ENCODE measurements around the gene CCDC33. TPM values are rescaled to one million over a fixed set of nuclear protein-coding genes. Genes with fewer than 3 reads are reported as not detected.

The CCDC33 gene
- total RNA-seq, 2 donors from 2014 or later, result not detected

GRCh38 chr15:74314795-74315438, 78.8 kb downstream of the CCDC33 start:
- no peaks in the 10 kb centered on the region for H3K9me3 Mint-ChIP-seq

GRCh38 chr15:74315626-74316025, 79.5 kb downstream of the CCDC33 start:
- Mint-ChIP-seq H3K27ac (peak overlapping the region; percentile 22), H3K36me3 (ENCODE audit: insufficient read depth in 2 of 2) (no peaks in the 10 kb centered on the region), H3K4me3 (peak overlapping the region; percentile 31 to 62), H3K9me3 (no peaks in the 10 kb centered on the region), H3K4me1 (ENCODE audit: low read depth) (peaks cover 18% of the 10 kb centered on the region), H3K27me3 (ENCODE audit: low read depth) (no peaks in the 10 kb centered on the region)
- DNase-seq (peak; percentile 23 to 28), ATAC-seq (replicated peaks in 1 of 2) (peak; percentile 33 to 58)

More at GRCh38 chr15:74314795-74315438, 78.8 kb downstream of the CCDC33 start:
- Mint-ChIP-seq H3K4me3 (peak overlapping the region; percentile 9 to 35), H3K27ac (peak overlapping the region; percentile 22), H3K36me3 (ENCODE audit: insufficient read depth in 2 of 2) (no peaks in the 10 kb centered on the region), H3K4me1 (ENCODE audit: low read depth) (peaks cover 14% of the 10 kb centered on the region), H3K27me3 (ENCODE audit: low read depth) (no peaks in the 10 kb centered on the region)
- peak; percentile 42 to 48 for DNase-seq
- peak; percentile 53 to 68 for ATAC-seq (replicated peaks in 1 of 2)

- ATAC-seq (replicated peaks in 1 of 2) (no peak), DNase-seq (no peak)
- Mint-ChIP-seq H3K27ac (no peak overlapping the region), H3K9me3 (no peaks in the 10 kb centered on the region), H3K4me3 (no peak overlapping the region), H3K36me3 (ENCODE audit: insufficient read depth in 2 of 2) (no peaks in the 10 kb centered on the region), H3K4me1 (ENCODE audit: low read depth) (peaks cover 18% of the 10 kb centered on the region), H3K27me3 (ENCODE audit: low read depth) (no peaks in the 10 kb centered on the region)
These were observed 80.0 kb downstream of the CCDC33 start for GRCh38 chr15:74316141-74316540.

GRCh38 chr15:74317820-74318375, 81.8 kb downstream of the CCDC33 start:
- no peaks in the 10 kb centered on the region for H3K9me3 Mint-ChIP-seq
- no peak for DNase-seq
- H3K27ac Mint-ChIP-seq, result no peak overlapping the region
- no peaks in the 10 kb centered on the region for H3K27me3 Mint-ChIP-seq (ENCODE audit: low read depth)
- H3K4me1 Mint-ChIP-seq (ENCODE audit: low read depth), result peaks cover 18% of the 10 kb centered on the region
- ATAC-seq (replicated peaks in 1 of 2), result no peak
- no peak overlapping the region for H3K4me3 Mint-ChIP-seq
- H3K36me3 Mint-ChIP-seq (ENCODE audit: insufficient read depth in 2 of 2), result no peaks in the 10 kb centered on the region

- no peaks in the 10 kb centered on the region for H3K36me3 Mint-ChIP-seq (ENCODE audit: insufficient read depth in 2 of 2)
- no peaks in the 10 kb centered on the region for H3K27me3 Mint-ChIP-seq (ENCODE audit: low read depth)
- DNase-seq (no peak), ATAC-seq (replicated peaks in 1 of 2) (no peak)
- peaks cover 18% of the 10 kb centered on the region for H3K4me1 Mint-ChIP-seq (ENCODE audit: low read depth)
- H3K9me3 Mint-ChIP-seq, result no peaks in the 10 kb centered on the region
- H3K4me3 Mint-ChIP-seq, result no peak overlapping the region
- no peak overlapping the region for H3K27ac Mint-ChIP-seq
These were observed 82.4 kb downstream of the CCDC33 start for GRCh38 chr15:74318376-74319137.

GRCh38 chr15:74319138-74319460, 83.0 kb downstream of the CCDC33 start:
- Mint-ChIP-seq H3K4me1 (ENCODE audit: low read depth) (peaks cover 18% of the 10 kb centered on the region), H3K27ac (no peak overlapping the region), H3K9me3 (no peaks in the 10 kb centered on the region), H3K4me3 (no peak overlapping the region), H3K36me3 (ENCODE audit: insufficient read depth in 2 of 2) (no peaks in the 10 kb centered on the region), H3K27me3 (ENCODE audit: low read depth) (no peaks in the 10 kb centered on the region)
- DNase-seq (no peak), ATAC-seq (replicated peaks in 1 of 2) (no peak)

- Mint-ChIP-seq H3K27me3 (ENCODE audit: low read depth) (no peaks in the 10 kb centered on the region), H3K27ac (no peak overlapping the region), H3K9me3 (no peaks in the 10 kb centered on the region), H3K4me3 (no peak overlapping the region), H3K36me3 (ENCODE audit: insufficient read depth in 2 of 2) (no peaks in the 10 kb centered on the region), H3K4me1 (ENCODE audit: low read depth) (peaks cover 15% of the 10 kb centered on the region)
- ATAC-seq (replicated peaks in 1 of 2) (no peak), DNase-seq (no peak)
These were observed 83.6 kb downstream of the CCDC33 start for GRCh38 chr15:74319596-74320351.

GRCh38 chr15:74320352-74321247, 84.5 kb downstream of the CCDC33 start:
- Mint-ChIP-seq H3K4me1 (ENCODE audit: low read depth) (peaks cover 7% of the 10 kb centered on the region), H3K36me3 (ENCODE audit: insufficient read depth in 2 of 2) (no peaks in the 10 kb centered on the region), H3K27ac (no peak overlapping the region), H3K9me3 (no peaks in the 10 kb centered on the region), H3K4me3 (no peak overlapping the region), H3K27me3 (ENCODE audit: low read depth) (no peaks in the 10 kb centered on the region)
- ATAC-seq (replicated peaks in 1 of 2), result no peak
- peak; percentile 21 to 41 for DNase-seq

- DNase-seq, result peak; percentile 62 to 65
- ATAC-seq (replicated peaks in 1 of 2), result peak; percentile 80 to 81
- no peaks in the 10 kb centered on the region for H3K27me3 Mint-ChIP-seq (ENCODE audit: low read depth)
- H3K36me3 Mint-ChIP-seq (ENCODE audit: insufficient read depth in 2 of 2), result no peaks in the 10 kb centered on the region
- no peak overlapping the region for H3K4me3 Mint-ChIP-seq
- H3K27ac Mint-ChIP-seq, result no peak overlapping the region
- H3K9me3 Mint-ChIP-seq, result no peaks in the 10 kb centered on the region
- peaks cover 6% of the 10 kb centered on the region for H3K4me1 Mint-ChIP-seq (ENCODE audit: low read depth)
These were observed 86.5 kb downstream of the CCDC33 start for GRCh38 chr15:74322558-74323180.

- Mint-ChIP-seq H3K4me1 (ENCODE audit: low read depth) (peaks cover 14% of the 10 kb centered on the region), H3K27ac (no peak overlapping the region), H3K4me3 (no peak overlapping the region), H3K9me3 (no peaks in the 10 kb centered on the region), H3K27me3 (ENCODE audit: low read depth) (no peaks in the 10 kb centered on the region), H3K36me3 (ENCODE audit: insufficient read depth in 2 of 2) (no peaks in the 10 kb centered on the region)
- DNase-seq, result no peak
- no peak for ATAC-seq (replicated peaks in 1 of 2)
These were observed 88.6 kb downstream of the CCDC33 start for GRCh38 chr15:74324714-74325113.

GRCh38 chr15:74326746-74327145, 90.6 kb downstream of the CCDC33 start:
- Mint-ChIP-seq H3K27me3 (ENCODE audit: low read depth) (no peaks in the 10 kb centered on the region), H3K4me3 (no peak overlapping the region), H3K36me3 (ENCODE audit: insufficient read depth in 2 of 2) (no peaks in the 10 kb centered on the region), H3K27ac (no peak overlapping the region), H3K9me3 (no peaks in the 10 kb centered on the region), H3K4me1 (ENCODE audit: low read depth) (peaks cover 10% of the 10 kb centered on the region)
- ATAC-seq (replicated peaks in 1 of 2) (no peak), DNase-seq (no peak)

GRCh38 chr15:74327756-74328155, 91.6 kb downstream of the CCDC33 start:
- ATAC-seq (replicated peaks in 1 of 2) (no peak), DNase-seq (no peak)
- H3K9me3 Mint-ChIP-seq, result no peaks in the 10 kb centered on the region
- H3K4me3 Mint-ChIP-seq, result no peak overlapping the region
- H3K27me3 Mint-ChIP-seq (ENCODE audit: low read depth), result no peaks in the 10 kb centered on the region
- H3K36me3 Mint-ChIP-seq (ENCODE audit: insufficient read depth in 2 of 2), result no peaks in the 10 kb centered on the region
- no peak overlapping the region for H3K27ac Mint-ChIP-seq
- H3K4me1 Mint-ChIP-seq (ENCODE audit: low read depth), result peaks cover 10% of the 10 kb centered on the region
